Measurements from ENCODE around the gene RPTOR. TPM values are rescaled to one million over a fixed set of nuclear protein-coding genes. Genes with fewer than 3 reads are reported as not detected.

Gene RPTOR
- total RNA-seq, 1 experiment from 2014 or later: 58.0 TPM

DNA sequence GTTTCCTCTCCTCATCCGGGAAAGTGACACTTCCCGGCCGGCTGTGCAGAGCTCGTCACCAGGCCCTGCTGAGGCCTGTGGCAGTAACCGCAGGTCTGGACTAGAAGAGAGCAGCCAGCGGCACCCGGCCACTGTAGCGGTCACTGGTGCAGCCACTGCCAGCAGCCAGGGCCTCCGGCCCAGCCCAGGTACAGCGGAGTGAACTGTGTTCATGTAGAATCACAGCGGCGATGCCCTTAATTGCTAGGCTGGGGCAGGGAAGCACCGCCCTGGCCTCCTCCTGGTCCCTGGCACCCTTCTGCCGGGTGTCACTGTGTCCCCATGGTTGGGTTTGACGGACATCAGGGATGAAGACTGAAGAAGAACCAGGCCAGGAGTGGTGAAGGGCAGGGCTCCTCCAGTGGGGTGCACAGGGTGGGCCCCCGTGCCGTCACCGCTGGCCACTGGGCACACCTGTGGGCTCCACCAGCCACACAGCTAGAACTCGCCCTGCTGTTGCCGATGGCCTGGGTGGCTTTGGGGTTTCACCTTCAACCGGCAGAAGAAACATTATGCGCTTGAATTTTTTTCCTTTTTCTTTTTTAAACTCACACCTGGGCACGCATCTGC lies 281.8 kb downstream of the RPTOR start:
- ATAC-seq (peak; percentile 27), DNase-seq (ENCODE audit: low read depth, low spot score) (no peak)
- in situ Hi-C loops (cut with HindIII; ENCODE audit: low pct_unique_long_range_greater_than_20kb, low sequenced_read_pairs) (no loop called here), intact Hi-C loops (cut with micrococcal nuclease; ENCODE audit: unreplicated experiment) (no loop called here)
- POLR2A ChIA-PET: interaction anchor here (0.6 kb wide), 1 partner anchor 14 kb away, joined by 4 read pairs; no protein-coding TSS in a partner anchor
- TF ChIP-seq TCF7L2 (IDR thresholded peaks at IDR 0.05; ENCODE audit: low read depth, low read length) (no peak), SIN3A (IDR thresholded peaks at IDR 0.05; ENCODE audit: borderline replicate concordance, insufficient read depth, low read depth, low read length) (no peak), POLR2AphosphoS5 (IDR thresholded peaks at IDR 0.05; ENCODE audit: low read depth, low read length) (no peak)
- TF ChIP-seq, protein P1, sequence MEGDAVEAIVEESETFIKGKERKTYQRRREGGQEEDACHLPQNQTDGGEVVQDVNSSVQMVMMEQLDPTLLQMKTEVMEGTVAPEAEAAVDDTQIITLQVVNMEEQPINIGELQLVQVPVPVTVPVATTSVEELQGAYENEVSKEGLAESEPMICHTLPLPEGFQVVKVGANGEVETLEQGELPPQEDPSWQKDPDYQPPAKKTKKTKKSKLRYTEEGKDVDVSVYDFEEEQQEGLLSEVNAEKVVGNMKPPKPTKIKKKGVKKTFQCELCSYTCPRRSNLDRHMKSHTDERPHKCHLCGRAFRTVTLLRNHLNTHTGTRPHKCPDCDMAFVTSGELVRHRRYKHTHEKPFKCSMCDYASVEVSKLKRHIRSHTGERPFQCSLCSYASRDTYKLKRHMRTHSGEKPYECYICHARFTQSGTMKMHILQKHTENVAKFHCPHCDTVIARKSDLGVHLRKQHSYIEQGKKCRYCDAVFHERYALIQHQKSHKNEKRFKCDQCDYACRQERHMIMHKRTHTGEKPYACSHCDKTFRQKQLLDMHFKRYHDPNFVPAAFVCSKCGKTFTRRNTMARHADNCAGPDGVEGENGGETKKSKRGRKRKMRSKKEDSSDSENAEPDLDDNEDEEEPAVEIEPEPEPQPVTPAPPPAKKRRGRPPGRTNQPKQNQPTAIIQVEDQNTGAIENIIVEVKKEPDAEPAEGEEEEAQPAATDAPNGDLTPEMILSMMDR (IDR thresholded peaks at IDR 0.05): no peak
- TF ChIP-seq, protein P2, sequence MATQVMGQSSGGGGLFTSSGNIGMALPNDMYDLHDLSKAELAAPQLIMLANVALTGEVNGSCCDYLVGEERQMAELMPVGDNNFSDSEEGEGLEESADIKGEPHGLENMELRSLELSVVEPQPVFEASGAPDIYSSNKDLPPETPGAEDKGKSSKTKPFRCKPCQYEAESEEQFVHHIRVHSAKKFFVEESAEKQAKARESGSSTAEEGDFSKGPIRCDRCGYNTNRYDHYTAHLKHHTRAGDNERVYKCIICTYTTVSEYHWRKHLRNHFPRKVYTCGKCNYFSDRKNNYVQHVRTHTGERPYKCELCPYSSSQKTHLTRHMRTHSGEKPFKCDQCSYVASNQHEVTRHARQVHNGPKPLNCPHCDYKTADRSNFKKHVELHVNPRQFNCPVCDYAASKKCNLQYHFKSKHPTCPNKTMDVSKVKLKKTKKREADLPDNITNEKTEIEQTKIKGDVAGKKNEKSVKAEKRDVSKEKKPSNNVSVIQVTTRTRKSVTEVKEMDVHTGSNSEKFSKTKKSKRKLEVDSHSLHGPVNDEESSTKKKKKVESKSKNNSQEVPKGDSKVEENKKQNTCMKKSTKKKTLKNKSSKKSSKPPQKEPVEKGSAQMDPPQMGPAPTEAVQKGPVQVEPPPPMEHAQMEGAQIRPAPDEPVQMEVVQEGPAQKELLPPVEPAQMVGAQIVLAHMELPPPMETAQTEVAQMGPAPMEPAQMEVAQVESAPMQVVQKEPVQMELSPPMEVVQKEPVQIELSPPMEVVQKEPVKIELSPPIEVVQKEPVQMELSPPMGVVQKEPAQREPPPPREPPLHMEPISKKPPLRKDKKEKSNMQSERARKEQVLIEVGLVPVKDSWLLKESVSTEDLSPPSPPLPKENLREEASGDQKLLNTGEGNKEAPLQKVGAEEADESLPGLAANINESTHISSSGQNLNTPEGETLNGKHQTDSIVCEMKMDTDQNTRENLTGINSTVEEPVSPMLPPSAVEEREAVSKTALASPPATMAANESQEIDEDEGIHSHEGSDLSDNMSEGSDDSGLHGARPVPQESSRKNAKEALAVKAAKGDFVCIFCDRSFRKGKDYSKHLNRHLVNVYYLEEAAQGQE (IDR thresholded peaks at IDR 0.05; ENCODE audit: insufficient read depth in 1 of 2, low read depth in 2 of 2, low read length in 1 of 2): no peak
- H3K4me3 ChIP-seq (ENCODE audit: low read depth in 2 of 2, low read length in 2 of 2): no peak overlapping the region
- H3K27me3 ChIP-seq (ENCODE audit: control insufficient read depth, insufficient read depth, low read length): no peaks in the 10 kb centered on the region
- H3K9me3 ChIP-seq (ENCODE audit: control insufficient read depth, insufficient read depth, low read depth, low read length): no peaks in the 10 kb centered on the region
- CTCF ChIA-PET: interaction anchor here (0.9 kb wide), 1 partner anchor 390 kb away, joined by 3 read pairs; no protein-coding TSS in a partner anchor
- H3K4me1 ChIP-seq (ENCODE audit: control insufficient read depth, insufficient read depth, low read length): peaks cover 11% of the 10 kb centered on the region
- no peaks in the 10 kb centered on the region for H3K36me3 ChIP-seq (ENCODE audit: control insufficient read depth, insufficient read depth, low read length)
- H3K27ac ChIP-seq (ENCODE audit: low read length): no peak overlapping the region
- no TSS peak for BruUV-seq (replicated peaks)

DNA sequence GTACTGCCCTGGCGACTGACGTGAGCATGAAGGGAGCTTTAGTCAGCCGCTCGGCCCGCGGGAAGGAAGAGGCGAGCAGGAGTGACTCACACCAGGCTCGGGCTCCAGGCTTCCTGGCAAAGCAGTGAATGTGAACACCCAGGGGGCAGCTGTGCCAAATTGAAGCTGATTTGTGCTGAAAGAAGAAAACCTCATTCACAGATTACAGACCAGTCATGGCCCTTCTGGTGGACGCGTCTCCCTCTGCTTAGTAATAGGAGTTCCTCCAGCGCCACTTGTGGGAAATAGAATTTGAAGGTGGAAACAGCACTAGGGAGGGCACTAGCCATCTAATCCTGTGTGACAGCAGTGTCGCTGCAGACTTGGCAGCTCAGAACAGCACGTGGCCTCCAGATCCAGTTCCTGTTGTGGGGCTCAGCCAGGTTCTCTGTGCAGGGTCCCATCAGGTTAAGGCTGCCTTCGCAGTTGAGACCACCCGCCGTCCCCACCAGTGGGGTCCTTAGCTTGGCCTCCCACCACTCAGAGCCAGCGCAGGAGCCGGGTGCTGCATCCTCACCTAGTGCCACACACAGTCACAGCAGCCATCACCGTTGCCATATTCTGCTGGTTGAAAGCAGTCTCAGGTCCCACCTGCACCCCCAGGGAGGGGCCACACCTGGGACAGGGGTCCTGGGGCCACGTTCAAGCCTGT lies 282.5 kb downstream of the RPTOR start:
- CTCF ChIA-PET: interaction anchor here (0.6 to 0.9 kb wide), 3 partner anchors 15 to 400 kb away, joined by 3 to 5 read pairs (median 3); no protein-coding TSS in a partner anchor

More for the DNA sequence above, 282.5 kb downstream of the RPTOR start:
- POLR2A ChIA-PET: interaction anchor here (0.6 kb wide), 1 partner anchor 13 kb away, joined by 4 read pairs; no protein-coding TSS in a partner anchor
- Histone ChIP-seq H3K27me3 (ENCODE audit: control insufficient read depth, insufficient read depth, low read length) (no peaks in the 10 kb centered on the region), H3K4me3 (ENCODE audit: low read depth in 2 of 2, low read length in 2 of 2) (no peak overlapping the region), H3K4me1 (ENCODE audit: control insufficient read depth, insufficient read depth, low read length) (peaks cover 11% of the 10 kb centered on the region), H3K9me3 (ENCODE audit: control insufficient read depth, insufficient read depth, low read depth, low read length) (no peaks in the 10 kb centered on the region), H3K27ac (ENCODE audit: low read length) (no peak overlapping the region), H3K36me3 (ENCODE audit: control insufficient read depth, insufficient read depth, low read length) (no peaks in the 10 kb centered on the region)
- in situ Hi-C loops (cut with HindIII; ENCODE audit: low pct_unique_long_range_greater_than_20kb, low sequenced_read_pairs): no loop called here
- ATAC-seq: peak; percentile 88
- DNase-seq (ENCODE audit: low read depth, low spot score): no peak
- no TSS peak for BruUV-seq (replicated peaks)
- TF ChIP-seq POLR2AphosphoS5 (IDR thresholded peaks at IDR 0.05; ENCODE audit: low read depth, low read length) (no peak), TCF7L2 (IDR thresholded peaks at IDR 0.05; ENCODE audit: low read depth, low read length) (no peak), SIN3A (IDR thresholded peaks at IDR 0.05; ENCODE audit: borderline replicate concordance, insufficient read depth, low read depth, low read length) (no peak)
- TF ChIP-seq, protein P2 (IDR thresholded peaks at IDR 0.05; ENCODE audit: insufficient read depth in 1 of 2, low read depth in 2 of 2, low read length in 1 of 2): no peak
- TF ChIP-seq, protein P1 (IDR thresholded peaks at IDR 0.05): no peak
- intact Hi-C loops (cut with micrococcal nuclease; ENCODE audit: unreplicated experiment): no loop called here
